PC-9 (cell line): ENCODE data around the gene NCAM2. TPM values are rescaled to one million over a fixed set of nuclear protein-coding genes. Genes with fewer than 3 reads are reported as not detected.

Source experiments
- BruUV-seq: library from RNA; stranded (reverse); fragments of 400-500 nt; replicated peaks from 2 replicates; lab custom pipeline; 2021; lab: Mats Ljungman, UMichigan
- CTCF ChIA-PET: fragments of 300-600 bp; sonication (Branson Sonifier 250); formaldehyde crosslinking; loops from one replicate; lab custom pipeline; 2022; ENCODE audit warnings: antibody characterized with exemption; lab: Charles Lee
- POLR2A ChIA-PET: fragments of 300-600 bp; sonication (Branson Sonifier 250); formaldehyde crosslinking; loops from one replicate; lab custom pipeline; 2022; ENCODE audit warnings: antibody characterized with exemption; ENCODE audit not compliant: unreplicated experiment; lab: Charles Lee
- DNase-seq, 2 experiments: peaks; one replicate each; pipeline versions ENCODE4 v3.0.0 to v3.0.0-alpha.2; 2015 to 2022; ENCODE audit warnings: mixed read lengths in 1 of 2
- H2AFZ ChIP-seq: fragments of 200-600 bp; sonication (generic); 2 replicates; pipeline ENCODE4 v1.8.1; 2017; ENCODE audit warnings: antibody characterized with exemption
- H3F3A ChIP-seq: fragments of 200-600 bp; sonication (generic); 2 replicates; pipeline ENCODE4 v1.8.1; 2017; ENCODE audit warnings: antibody characterized with exemption, mild to moderate bottlenecking, low read depth; ENCODE audit not compliant: insufficient read depth
- H3K27ac ChIP-seq: fragments of 200-600 bp; sonication (generic); 2 replicates; pipeline ENCODE4 v1.6.1; 2016; ENCODE audit warnings: mixed run types
- H3K27me3 ChIP-seq: fragments of 200-600 bp; sonication (generic); 2 replicates; pipeline ENCODE4 v1.6.1; 2016; ENCODE audit warnings: low read depth, mixed run types; ENCODE audit not compliant: insufficient read depth
- H3K36me3 ChIP-seq: fragments of 200-600 bp; sonication (generic); 2 replicates; pipeline ENCODE4 v1.6.1; 2016; ENCODE audit warnings: low read depth, mixed run types
- H3K4me1 ChIP-seq: fragments of 200-600 bp; sonication (generic); replicated peaks from 2 replicates; pipeline ENCODE4 v1.6.1; 2016; ENCODE audit warnings: mixed run types; ENCODE audit not compliant: insufficient read depth
- H3K4me2 ChIP-seq: fragments of 200-600 bp; sonication (generic); 2 replicates; pipeline ENCODE4 v1.6.1; 2017; ENCODE audit warnings: mixed run types
- H3K4me3 ChIP-seq: fragments of 200-600 bp; sonication (generic); 2 replicates; pipeline ENCODE4 v1.6.1; 2016; ENCODE audit warnings: mixed run types
- H3K79me2 ChIP-seq: fragments of 200-600 bp; sonication (generic); 2 replicates; pipeline ENCODE4 v1.6.1; 2017; ENCODE audit warnings: low read depth, mixed run types
- H3K9me2 ChIP-seq: fragments of 200-600 bp; sonication (generic); 2 replicates; pipeline ENCODE4 v1.8.1; 2017; ENCODE audit warnings: mild to moderate bottlenecking; ENCODE audit not compliant: insufficient read depth
- H3K9me3 ChIP-seq: fragments of 200-600 bp; sonication (generic); 2 replicates; pipeline ENCODE4 v1.8.1; 2016; ENCODE audit warnings: low read depth; ENCODE audit not compliant: insufficient read depth
- H4K20me1 ChIP-seq: fragments of 200-600 bp; sonication (generic); 2 replicates; pipeline ENCODE4 v1.8.1; 2017; ENCODE audit not compliant: insufficient read depth
- EZH2 ChIP-seq: fragments of 200-600 bp; sonication (generic); IDR thresholded peaks from 2 replicates; pipeline ENCODE4 v1.8.0; 2017; ENCODE audit warnings: antibody characterized with exemption, low read depth
- intact Hi-C: fragments of 100-400 bp; cut with micrococcal nuclease; formaldehyde crosslinking; loops from one replicate; pipeline ENCODE4 v1.10.0; 2022; ENCODE audit not compliant: unreplicated experiment
- total RNA-seq: library from RNA; stranded (reverse); gene quantifications from 2 replicates; pipeline ENCODE4 v1.2.3, GENCODE V29; 2021
- TF ChIP-seq, protein P1 (sequence below): fragments of 200-600 bp; sonication (generic); conservative IDR thresholded peaks from 2 replicates; pipeline ENCODE4 v1.6.1; 2017; ENCODE audit warnings: mixed run types, antibody characterized with exemption, mild to moderate bottlenecking, moderate library complexity

Gene NCAM2
- total RNA-seq, 1 experiment from 2014 or later, result not detected

DNA sequence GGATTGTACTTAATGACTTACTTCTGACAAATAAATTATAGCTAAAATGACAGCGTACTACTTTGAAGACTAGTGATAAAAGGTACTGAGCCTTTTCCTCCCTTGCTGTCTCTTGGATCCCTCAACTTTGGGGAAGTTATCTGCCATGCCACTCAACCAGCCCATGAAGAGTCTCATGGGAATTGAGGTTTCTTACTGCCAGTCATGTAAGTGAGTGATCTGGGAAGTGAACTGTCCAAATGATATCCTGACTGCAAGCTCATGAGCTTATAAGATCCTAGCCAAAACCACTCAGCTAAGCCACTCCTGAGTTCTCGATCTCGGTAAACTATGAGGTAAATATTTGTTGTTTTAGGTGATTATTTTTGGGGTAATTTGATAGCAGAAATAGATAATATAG is 247.8 kb downstream of the NCAM2 start:
- Histone ChIP-seq H3K27me3 (no peaks in the 10 kb centered on the region), H2AFZ (no peak overlapping the region), H3K9me2 (no peaks in the 10 kb centered on the region), H3K4me2 (no peak overlapping the region), H3F3A (no peaks in the 10 kb centered on the region), H4K20me1 (no peaks in the 10 kb centered on the region), H3K27ac (no peak overlapping the region), H3K4me1 (no peaks in the 10 kb centered on the region), H3K36me3 (no peaks in the 10 kb centered on the region), H3K4me3 (no peak overlapping the region), H3K9me3 (no peaks in the 10 kb centered on the region), H3K79me2 (no peaks in the 10 kb centered on the region)
- no peak for DNase-seq
- ChIA-PET CTCF (no interaction called here), POLR2A (no interaction called here)
- intact Hi-C loops, result no loop called here
- TF ChIP-seq, protein P1, sequence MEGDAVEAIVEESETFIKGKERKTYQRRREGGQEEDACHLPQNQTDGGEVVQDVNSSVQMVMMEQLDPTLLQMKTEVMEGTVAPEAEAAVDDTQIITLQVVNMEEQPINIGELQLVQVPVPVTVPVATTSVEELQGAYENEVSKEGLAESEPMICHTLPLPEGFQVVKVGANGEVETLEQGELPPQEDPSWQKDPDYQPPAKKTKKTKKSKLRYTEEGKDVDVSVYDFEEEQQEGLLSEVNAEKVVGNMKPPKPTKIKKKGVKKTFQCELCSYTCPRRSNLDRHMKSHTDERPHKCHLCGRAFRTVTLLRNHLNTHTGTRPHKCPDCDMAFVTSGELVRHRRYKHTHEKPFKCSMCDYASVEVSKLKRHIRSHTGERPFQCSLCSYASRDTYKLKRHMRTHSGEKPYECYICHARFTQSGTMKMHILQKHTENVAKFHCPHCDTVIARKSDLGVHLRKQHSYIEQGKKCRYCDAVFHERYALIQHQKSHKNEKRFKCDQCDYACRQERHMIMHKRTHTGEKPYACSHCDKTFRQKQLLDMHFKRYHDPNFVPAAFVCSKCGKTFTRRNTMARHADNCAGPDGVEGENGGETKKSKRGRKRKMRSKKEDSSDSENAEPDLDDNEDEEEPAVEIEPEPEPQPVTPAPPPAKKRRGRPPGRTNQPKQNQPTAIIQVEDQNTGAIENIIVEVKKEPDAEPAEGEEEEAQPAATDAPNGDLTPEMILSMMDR, result no peak
- TF ChIP-seq EZH2, result no peak
- no TSS peak for BruUV-seq

DNA sequence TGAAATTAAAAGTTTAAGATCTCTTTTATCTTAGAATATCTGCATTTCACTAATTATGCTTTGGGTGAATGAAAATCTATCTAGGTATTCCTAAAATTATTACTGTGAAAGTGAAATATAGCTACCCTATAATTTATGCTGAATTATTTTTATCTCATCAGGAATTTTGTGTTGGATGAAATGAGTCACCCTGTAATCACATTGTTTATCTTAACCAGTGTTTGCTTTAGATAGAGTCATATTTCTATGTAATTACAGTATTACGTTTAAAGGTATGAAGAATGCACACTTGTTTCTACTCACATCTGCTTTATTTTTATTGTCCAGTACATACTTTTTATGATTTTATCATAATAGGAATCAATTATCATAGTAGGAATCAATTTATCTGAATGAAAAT is 249.2 kb downstream of the NCAM2 start:
- H3K4me2 ChIP-seq, result no peak overlapping the region
- intact Hi-C loops, result no loop called here
- no TSS peak for BruUV-seq

DNA sequence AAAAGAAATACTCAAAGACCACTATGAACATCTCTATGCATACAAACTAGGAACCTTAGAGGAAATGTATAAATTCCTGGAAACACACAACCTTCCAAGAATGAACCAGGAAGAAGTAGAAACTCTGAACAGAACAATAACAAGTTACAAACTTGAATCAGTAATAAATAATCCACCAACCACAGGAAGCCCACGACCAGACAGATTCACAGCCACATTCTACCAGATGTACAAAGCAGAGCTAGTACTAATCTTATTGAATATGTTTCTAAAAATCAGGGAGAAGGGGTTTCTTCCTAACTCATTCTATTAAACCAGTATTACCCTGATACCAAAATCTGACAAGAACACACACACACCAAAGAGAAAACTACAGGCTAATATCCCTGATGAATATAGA is 263.8 kb downstream of the NCAM2 start:
- Histone ChIP-seq H3K9me3 (no peaks in the 10 kb centered on the region), H4K20me1 (no peaks in the 10 kb centered on the region), H3K4me2 (no peak overlapping the region), H3F3A (no peaks in the 10 kb centered on the region), H3K4me3 (no peak overlapping the region), H3K4me1 (no peaks in the 10 kb centered on the region), H2AFZ (no peak overlapping the region), H3K27ac (no peak overlapping the region), H3K27me3 (no peaks in the 10 kb centered on the region), H3K36me3 (no peaks in the 10 kb centered on the region), H3K9me2 (no peaks in the 10 kb centered on the region), H3K79me2 (no peaks in the 10 kb centered on the region)
- CTCF ChIA-PET, result no interaction called here
- BruUV-seq, result no TSS peak
- POLR2A ChIA-PET, result interaction anchor here (0.6 kb wide), 1 partner anchor 41 kb away, joined by 7 read pairs; no protein-coding TSS in a partner anchor
- TF ChIP-seq, protein P1, result no peak
- no peak for TF ChIP-seq EZH2
- no peak for DNase-seq
- intact Hi-C loops, result no loop called here

More for the DNA sequence above, 249.2 kb downstream of the NCAM2 start:
- no peaks in the 10 kb centered on the region for H3K36me3 ChIP-seq
- no peak overlapping the region for H3K27ac ChIP-seq
- H3K79me2 ChIP-seq, result no peaks in the 10 kb centered on the region
- H3K9me2 ChIP-seq, result no peaks in the 10 kb centered on the region
- CTCF ChIA-PET, result no interaction called here
- no peak overlapping the region for H3K4me3 ChIP-seq
- no peaks in the 10 kb centered on the region for H3K4me1 ChIP-seq
- H3K27me3 ChIP-seq, result no peaks in the 10 kb centered on the region
- POLR2A ChIA-PET, result no interaction called here
- no peak for DNase-seq
- H4K20me1 ChIP-seq, result no peaks in the 10 kb centered on the region
- TF ChIP-seq EZH2, result no peak
- TF ChIP-seq, protein P1, result no peak
- H3F3A ChIP-seq, result no peaks in the 10 kb centered on the region
- H3K9me3 ChIP-seq, result no peaks in the 10 kb centered on the region
- no peak overlapping the region for H2AFZ ChIP-seq
